ENCODE results near the gene TMC7.

Gene TMC7

DNA sequence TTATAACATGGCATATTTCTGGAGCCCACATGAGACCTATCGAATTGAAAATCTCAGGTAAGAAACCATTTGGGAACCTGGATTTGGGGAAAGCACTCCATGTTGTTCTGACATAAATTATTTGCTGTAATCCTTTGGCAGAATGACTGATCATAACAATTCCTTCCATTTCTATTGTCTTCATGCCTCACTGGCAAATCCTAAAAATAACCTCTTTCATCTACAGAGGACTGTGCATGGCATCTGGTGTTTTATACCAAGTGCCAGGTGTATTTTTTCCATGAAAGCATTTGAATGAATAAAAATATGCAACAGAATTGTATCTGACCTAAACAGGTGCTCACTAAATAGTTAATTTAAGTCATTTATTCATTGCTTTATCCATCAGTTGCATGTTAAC, 50.0 kb downstream of the TMC7 start:
- no peak for DNase-seq

DNA sequence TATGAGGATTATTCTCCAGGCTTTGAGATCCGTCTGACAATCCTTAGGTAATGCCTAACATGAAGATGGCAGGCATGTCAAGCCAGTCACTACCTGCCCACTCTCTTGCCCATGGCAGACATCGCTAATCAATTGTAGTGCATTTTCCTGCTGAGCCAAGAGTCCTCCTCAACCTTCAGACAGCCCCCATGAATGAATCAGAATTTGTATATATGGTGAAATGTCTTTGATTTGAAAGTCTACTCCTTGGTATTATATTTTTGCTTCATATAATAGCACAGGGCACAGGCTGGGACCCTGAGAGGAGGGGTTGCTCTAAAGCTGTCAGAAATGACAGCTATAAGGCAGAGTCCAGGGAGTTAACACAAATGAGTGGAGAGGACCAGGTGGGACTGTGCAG, 56.7 kb downstream of the TMC7 start:
- DNase-seq: no peak

DNA sequence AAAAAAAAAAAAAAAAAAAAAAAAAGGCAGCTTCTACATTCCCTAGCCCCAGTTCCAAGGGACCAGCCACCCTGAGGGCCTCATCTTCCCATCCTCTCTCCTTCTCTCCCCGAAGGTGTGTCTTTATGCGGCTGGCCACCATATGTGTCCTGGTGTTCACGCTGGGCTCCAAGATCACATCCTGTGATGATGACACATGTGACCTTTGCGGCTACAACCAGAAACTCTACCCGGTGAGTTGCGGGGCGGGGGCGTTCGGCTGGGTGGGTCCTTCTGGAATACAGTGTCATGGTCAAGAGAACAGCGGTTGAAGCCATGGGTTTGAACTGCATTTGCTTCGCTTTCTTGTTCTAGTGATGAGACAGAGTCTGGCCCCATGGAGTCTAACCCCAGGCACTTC, 61.0 kb downstream of the TMC7 start:
- DNase-seq: no peak

DNA sequence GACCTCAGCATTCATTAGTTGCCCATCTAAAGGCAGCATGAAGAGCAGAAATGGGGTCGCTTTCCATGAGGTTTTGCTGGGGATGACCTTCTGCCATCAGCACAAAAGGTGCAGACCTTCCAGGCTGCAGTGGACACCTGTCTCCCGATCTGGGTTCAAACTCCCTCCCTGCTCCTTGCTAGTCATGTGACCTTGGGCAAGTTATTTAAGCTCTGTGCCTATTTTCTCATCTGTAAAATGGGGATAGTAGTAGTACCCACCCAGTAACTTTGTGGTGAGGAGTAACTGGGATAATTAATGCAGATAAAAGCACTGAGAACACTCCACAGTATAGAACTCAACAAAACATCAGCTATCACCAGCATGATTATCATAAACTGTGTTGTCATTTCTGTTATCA, 62.3 kb downstream of the TMC7 start:
- DNase-seq: no peak

DNA sequence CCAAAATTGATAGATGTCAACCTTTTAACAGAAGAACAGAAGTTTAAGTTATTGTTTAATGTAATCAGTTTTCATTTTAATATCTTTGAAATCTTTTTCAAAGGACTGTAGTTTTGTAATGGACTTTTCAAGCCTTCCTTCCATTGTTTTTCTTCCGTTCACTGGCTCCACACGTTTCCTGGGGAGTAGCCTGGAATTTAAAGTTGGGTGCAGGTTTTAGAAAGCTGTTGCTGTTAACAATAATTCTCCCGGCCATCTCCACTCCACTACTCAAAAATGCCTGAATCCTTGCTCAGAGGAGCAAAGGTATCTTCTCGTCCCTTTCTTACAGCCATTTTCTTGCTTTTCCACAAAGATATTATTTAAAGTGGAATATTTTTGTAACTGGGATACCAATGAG, 79.0 kb downstream of the TMC7 start:
- no peak for DNase-seq

DNA sequence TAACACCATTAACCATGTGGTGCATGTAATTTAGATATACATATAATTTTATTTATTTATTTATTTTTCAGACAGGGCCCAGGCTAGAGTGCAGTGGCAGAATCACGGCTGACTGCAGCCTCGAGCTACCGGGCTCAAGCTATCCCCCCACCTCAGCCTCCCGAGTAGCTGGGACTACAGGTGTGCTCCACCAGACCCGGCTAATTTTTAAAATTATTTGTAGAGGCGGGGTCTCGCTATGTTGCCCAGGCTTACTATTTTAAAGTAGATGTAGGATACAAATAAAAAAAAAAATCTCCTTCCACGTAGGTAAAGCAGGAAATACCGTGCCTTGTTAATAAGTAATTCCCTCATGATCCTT, 83.2 kb downstream of the TMC7 start:
- DNase-seq: no peak

DNA sequence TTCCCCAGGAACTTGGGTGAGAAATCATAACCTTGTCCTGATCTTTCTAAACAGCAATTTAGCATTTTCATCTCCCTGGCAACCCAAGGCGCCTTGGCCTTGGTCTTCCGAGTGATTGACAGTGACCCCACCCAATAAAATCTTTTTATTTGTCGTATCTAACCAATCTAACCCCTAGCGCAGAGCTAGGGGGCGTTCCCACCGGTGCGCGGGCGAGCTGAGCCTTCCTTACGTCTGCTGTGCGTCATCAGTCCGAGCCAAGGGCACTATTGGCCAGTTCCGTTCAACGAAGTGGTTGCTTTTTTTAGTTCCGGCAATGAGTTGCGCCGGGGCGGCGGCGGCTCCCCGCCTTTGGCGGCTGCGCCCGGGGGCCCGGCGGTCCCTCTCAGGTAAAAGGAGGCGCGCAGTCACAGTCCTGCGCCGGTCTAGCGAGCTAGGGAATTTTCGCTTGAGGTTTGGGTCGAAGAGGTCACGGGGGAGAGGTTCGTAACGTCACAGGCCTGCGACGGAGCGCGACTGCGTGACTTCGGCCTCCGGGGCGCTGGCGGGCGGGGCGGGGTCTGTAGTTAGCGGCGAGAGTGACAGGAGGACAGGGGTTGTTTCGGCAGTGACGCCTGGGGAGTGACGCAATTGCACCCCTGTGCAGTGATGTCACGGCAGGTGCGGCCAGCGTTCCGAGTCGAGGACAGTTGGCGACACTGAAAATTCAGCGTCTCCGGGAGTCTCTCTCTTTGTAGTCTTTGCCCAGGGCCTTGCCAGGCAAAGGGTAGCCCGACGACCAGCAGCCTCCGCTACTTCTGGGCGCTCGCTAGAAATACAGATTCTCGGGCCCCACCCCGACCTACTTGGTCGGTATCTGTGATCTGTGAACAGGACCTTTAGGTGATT, 83.9 kb downstream of the TMC7 start, which contains the start of gene COQ7:
COQ7 (plus strand) TSS at position 266 of the 888 bp plus-strand sequence; CDS start at position 317, 51 bp downstream.
- DNase-seq: peak; percentile 96 to 100 (median 99)

DNA sequence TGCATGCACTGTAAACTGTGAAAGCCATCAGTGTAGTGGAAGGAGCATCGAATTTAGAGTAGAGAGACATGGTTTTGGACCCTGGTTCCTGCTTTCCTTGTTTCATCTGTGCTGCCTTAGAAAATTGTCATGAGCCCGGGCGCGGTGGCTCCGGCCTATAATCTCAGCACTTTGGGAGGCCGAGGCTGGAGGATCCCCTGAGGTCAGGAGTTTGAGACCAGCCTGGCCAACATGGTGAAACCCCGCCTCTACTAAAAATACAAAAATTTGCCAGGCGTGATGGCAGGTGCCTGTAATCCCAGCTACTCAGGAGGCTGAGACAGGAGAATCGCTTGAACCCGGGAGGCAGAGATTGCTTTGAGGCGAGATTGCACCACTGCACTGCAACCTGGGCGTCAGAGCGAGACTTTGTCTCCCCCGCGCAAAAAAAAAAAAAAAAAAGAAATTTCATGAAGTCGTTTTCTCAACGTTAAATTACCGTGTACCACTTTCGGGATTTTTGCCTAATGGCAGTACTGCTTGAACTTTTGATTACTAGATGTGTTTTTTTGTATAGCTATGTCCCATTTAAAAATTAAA, 84.6 kb downstream of the TMC7 start:
- no peak for DNase-seq

DNA sequence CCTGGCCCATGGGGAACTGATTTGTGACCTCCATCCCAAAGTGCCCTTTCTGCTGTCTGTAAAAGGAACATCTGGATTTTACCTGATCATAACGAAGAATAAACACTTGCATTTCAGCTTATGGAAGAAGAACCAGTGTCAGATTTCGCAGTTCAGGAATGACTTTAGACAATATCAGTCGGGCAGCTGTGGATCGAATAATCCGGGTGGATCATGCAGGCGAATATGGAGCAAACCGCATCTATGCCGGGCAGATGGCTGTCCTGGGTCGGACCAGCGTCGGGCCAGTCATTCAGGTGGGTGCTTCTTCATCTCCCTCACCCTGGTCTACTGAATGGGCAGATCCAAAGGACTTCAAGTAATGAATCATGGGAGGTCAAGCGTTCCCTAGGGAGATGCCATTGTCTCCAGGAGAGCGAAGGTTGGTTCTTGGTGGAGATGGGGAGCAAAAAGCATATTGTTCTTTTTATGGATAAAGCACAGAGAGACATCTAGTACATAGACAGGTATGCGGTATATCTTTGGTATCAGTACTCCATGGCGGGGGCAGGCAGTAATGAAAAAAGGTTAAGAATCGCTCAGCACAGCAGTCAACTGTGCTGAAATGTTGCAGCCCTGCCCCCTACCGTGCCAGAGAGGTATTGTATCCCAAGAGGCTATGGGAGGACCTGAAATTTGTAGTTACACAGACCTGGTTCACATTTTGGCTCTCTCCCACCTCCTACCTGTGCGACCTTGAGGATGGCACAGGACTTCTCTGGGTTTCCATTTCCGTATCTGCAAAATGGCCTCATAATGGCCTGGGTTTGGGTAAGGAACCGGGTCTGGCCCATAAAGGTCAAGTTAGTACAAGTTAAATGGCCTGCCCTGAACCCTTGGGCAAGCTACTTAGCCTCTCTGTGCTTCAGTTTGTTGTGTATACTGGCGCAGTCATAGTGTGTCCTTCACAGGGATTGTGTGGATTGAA, 88.4 kb downstream of the TMC7 start:
- peak in 5 of 6 experiments; percentile 7 to 31 (median 17) for DNase-seq

DNA sequence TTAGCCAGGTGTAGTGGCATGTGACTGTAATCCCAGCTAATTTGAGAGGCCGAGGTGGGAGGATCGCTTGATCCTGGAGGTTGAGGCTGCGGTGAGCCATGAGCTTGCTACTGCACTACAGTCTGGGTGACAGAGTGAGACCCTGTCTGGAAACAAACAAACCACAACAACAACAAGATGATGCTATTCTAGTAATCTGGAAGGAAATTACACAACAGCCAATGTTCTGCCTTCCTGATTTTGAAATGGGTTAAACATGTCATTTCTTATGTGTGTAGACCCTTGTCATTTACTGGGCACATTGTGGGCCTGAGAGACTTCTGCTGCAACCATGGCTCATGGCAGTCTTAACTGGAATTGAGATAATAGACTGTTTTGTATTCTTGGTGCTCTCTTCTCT, 89.6 kb downstream of the TMC7 start:
- DNase-seq: no peak

DNA sequence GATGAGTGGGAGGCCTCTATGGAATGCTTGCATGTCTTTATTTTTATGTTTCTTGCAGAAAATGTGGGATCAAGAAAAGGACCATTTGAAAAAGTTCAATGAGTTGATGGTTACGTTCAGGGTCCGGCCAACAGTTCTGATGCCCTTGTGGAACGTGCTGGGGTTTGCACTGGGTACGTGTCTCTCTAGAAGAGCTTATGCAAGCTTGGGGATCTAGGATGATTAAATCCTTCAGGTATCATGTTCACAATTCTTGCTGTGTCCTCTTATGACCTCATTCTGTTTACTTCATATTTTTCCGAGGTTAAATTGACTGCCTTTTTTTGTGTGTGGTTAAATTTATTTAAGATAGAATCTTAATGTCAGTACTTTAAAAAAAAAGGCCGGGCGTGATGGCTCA, 90.1 kb downstream of the TMC7 start:
- DNase-seq: no peak

DNA sequence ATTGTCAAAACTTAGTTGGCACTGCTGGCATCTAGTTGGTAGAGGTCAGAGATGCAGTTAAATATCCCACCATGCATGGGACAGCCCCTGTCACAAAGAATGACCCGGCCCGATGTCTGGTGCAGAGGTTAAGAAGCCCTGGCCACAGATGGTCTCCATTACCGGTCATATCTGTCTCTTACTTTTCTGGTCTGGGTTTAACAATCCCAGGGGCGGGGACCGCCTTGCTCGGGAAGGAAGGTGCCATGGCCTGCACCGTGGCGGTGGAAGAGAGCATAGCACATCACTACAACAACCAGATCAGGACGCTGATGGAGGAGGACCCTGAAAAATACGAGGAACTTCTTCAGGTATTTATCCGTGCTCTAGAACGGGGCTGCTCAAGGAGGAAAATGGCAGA, 91.8 kb downstream of the TMC7 start:
- DNase-seq: no peak

DNA sequence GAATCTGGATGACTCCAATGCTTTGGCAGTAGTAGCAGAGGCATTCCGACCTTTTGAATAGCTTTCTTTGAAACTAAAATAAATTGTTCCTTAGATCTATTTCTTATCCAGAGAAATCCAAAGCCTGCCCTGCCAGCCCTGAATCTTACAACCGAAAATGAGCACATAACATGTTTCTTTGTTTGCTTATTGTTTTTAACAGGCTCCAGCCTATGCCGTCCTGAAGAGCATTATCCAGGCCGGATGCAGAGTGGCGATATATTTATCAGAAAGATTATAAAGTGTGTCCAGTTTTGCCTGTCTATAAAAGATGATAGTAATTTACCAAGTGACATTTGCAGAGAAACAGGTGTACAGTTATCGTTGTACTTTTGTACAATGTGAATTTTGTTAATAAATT, 94.1 kb downstream of the TMC7 start:
- DNase-seq: no peak

DNA sequence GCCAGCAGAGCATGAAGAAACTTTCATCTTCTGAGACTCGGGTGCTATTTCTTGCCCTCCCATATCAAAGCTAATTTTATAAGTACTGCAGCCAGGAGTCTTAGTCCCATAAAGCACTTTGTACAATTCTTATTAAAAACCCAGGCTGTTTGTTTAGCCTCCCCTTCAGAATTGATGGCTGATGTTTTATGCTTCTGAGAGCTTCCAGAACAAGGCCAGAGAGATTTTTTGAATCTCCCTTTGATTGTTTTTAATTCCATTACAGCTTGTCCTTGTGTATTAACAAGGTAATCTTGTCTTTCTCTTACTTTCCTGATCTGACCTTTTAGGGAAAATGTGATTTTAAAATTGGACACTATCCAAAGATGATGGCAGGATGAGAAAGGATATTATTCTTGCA, 99.9 kb downstream of the TMC7 start:
- no peak for DNase-seq

DNA sequence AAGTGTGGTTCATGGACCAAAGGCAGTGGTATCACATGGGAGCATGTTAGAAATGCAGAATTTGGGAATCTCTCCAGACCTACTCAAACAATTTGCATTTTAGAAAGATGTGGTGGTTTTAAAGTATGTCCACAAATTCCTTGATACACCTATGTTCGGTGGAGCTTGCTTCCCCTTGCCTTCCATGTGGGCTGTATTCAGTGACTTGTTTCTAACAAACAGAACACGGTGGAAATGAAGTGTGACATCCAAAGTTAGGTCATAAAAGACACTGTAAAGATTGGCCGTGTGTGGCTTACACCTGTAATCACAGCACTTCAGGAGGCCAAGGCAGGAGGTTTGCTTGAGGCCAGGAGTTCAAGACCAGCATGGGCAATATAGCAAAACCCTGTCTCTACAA, 100.4 kb downstream of the TMC7 start:
- no peak for DNase-seq

DNA sequence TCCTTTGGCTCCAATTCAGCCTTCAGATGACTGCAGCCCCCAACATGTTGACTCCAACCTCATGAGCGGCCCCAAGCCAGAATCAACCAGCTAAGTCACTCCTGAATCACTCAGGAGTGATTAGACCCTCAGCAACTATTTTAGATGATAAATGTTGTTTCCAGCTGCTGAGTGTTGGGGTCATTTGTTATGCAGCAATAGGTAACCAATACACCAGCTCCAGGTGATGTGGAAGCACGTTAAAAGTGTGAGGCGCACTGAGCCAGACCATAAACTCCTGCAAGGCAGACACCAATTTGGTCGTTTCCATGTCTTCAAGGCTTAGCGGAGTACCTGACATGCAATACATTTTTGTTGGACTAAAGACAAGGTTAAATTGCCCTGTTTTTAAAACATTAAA, 101.1 kb downstream of the TMC7 start:
- no peak for DNase-seq

DNA sequence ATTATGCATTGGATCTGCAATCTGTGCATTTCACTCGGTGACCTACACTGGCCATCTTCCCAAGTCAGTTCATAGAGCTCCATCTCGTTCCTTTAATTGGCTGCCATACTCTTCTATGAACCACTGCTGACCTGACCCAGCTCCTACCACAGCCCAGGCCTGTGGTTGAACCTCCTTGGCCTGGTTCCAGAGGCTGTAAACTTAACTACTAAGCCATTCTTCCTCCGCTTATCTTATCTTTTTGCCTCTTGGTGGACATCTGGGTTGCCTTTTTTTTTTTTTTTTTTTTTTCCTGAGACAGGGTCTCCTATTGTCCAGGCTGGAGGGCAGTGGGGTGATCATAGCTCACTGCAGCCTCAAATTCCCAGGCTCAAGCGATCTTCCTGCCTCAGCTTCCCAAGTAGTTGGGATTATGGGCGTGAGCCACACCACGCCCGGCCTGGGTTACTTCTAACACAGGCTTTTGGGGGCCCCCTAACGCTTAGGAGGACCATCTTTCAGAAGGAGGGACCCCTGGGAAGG, 102.0 kb downstream of the TMC7 start:
- no peak for DNase-seq

DNA sequence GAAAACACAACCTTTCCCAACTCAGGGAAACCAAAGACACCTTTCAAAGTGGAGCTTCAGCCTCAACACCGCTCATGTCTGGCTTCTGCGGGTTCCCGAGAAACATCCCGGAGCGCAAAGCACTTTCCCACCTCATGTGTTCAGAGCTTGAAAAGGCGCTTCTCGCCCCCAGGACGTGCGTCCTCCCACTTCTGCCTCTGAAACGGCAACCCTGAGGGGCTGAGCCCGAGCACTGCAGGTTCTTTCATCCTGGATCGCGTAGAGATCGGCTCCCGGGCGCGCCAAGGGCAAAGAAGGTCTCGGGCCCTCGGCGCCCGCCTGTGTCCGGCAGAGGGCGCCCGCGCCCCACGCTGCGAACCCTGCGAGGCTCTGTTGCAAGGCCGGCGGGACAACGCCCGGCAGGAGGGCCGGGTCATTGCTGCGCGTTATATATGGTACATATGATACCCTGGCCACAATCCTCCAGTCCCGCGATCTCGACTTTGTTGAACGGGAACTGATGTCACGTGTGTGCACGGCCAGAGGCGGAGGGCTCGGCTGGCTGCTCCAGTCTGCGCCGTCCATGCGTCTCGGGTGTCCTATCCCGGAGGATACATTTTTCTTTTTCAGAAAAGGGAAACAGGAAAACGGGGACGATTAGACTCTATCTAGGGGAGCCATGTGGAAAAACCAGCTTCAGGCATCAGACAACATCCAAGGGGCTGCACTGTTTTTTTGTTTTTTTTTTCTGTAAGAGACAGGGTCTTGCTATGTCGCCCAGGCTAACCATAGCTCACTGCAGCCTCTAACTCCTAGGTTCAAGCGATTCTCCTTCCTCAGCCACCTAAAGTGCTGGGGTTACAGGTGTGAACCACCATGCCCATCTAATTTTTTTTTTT, 102.8 kb downstream of the TMC7 start:
- peak; percentile 27 to 76 (median 62) for DNase-seq

DNA sequence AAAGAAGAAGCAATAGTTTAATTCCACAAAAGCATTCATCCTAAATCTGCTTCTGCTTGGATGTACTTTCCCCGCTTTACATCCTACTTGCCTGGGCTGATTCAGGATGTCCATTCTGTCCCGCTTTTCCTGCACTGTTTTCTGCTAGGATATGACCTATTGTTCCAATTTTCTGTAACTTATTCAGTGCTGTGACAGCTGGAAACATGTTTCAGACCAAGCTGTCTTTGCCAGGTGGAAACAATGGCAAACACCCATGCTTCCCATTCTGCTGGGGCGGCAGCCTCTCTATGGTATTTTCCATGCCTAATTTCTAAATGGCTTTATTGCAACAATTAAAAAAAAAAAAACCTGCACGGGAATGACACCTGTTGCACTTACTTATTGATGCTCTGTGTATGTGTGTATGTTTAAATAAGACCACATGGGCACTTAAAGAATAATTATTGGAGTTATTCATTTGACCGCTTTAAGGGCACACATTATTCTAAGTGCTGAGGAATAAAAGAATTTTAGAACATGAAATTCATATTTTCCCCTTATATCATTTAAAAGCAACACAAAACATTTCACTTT, 104.7 kb downstream of the TMC7 start:
- DNase-seq: no peak

DNA sequence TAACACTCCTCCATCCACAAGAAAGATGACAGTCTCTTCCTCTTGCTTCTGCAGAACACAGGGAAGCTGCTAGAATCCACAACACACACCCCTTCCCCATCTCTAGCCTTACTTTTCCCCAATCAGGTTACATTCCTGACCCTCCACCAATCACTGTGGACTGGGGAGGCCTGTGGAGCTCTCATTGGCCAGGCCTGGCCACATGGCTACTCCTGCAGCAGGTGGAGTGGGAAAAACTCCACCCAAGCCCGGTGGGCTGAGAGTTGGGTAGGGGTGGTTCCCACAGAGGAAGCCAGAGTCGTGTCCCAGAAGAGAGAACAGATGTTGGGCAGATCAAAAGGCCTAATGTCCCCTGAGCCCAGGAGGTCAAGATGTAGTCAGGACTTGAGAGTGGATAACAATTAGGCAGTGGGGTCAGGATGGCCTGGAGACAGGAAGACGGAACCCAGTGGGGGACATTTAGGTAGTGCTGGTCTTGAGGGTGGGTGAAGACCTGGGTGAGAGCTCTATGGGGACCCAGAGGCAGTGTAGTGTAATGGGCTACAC, 105.7 kb downstream of the TMC7 start:
- DNase-seq: no peak

DNA sequence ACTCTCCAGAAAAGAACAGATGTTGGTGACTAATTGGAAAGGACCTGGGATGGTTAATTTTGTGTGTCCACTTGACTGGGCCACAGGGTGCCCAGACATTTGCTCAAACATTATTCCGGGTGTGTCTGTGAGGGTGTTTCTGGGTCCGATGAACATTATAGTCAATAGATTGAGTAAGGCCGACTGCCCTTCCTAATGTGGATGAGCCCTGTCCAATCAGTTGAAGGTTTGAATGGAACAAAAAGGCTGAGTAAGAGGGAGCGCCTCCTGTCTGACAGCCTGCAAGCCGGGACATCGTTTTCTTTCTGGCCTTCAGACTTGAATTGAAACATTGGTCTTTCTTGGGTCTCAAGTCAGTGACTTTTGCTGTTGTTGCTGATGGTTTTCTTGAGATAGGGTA, 107.2 kb downstream of the TMC7 start:
- no peak for DNase-seq
